Spleen (tissue), 11 donors: ENCODE measurements around the gene WFIKKN2. TPM values are rescaled to one million over a fixed set of nuclear protein-coding genes. Genes with fewer than 3 reads are reported as not detected.

Experiments used
- DNase-seq: peaks from one replicate; pipeline ENCODE4 v3.0.0-alpha.2; 2020
- H3K27ac ChIP-seq, 8 donors: fragments of 200-600 bp; sonication (generic) in 7 of 8; 1 replicate in 4 of 8; 2 replicates in 4 of 8; pipeline versions ENCODE4 v1.5.0 to v1.8.0; 2016 to 2021; ENCODE audit warnings: inconsistent platforms in 4 of 8, mild to moderate bottlenecking in 4 of 8, moderate library complexity in 1 of 8
- H3K27me3 ChIP-seq, 7 donors: fragments of 200-600 bp; sonication (generic) in 6 of 7; replicated peaks in 1 of 7; 1 replicate in 4 of 7; 2 replicates in 3 of 7; pipeline versions ENCODE4 v1.5.0 to v1.8.0; 2016 to 2021; ENCODE audit warnings: inconsistent platforms in 3 of 7, mild to moderate bottlenecking in 1 of 7
- H3K36me3 ChIP-seq, 6 donors: fragments of 200-600 bp; sonication (generic) in 5 of 6; 1 replicate in 4 of 6; 2 replicates in 2 of 6; pipeline versions ENCODE4 v1.5.0 to v1.8.0; 2016 to 2021; ENCODE audit warnings: inconsistent platforms in 2 of 6
- H3K4me1 ChIP-seq, 6 donors: fragments of 200-600 bp; sonication (generic) in 5 of 6; 1 replicate in 3 of 6; 2 replicates in 3 of 6; pipeline versions ENCODE4 v1.5.0 to v1.8.0; 2016 to 2021; ENCODE audit warnings: inconsistent platforms in 3 of 6
- H3K4me3 ChIP-seq, 8 donors: fragments of 200-600 bp; sonication (generic) in 7 of 8; 1 replicate in 4 of 8; 2 replicates in 4 of 8; pipeline versions ENCODE4 v1.5.0 to v1.8.0; 2016 to 2021; ENCODE audit warnings: inconsistent platforms in 4 of 8, mild to moderate bottlenecking in 4 of 8, moderate library complexity in 2 of 8
- H3K9me3 ChIP-seq, 8 donors: fragments of 200-600 bp; sonication (generic) in 7 of 8; 1 replicate in 4 of 8; 2 replicates in 4 of 8; pipeline versions ENCODE4 v1.5.0 to v1.8.0; 2016 to 2021; ENCODE audit warnings: inconsistent platforms in 4 of 8
- CTCF ChIP-seq, 11 experiments: fragments of 200-600 bp in 7 of 11; fragments of 450-650 bp in 4 of 11; sonication (generic) in 4 of 11; IDR thresholded peaks in 8 of 11; conservative IDR thresholded peaks in 3 of 11; 1 replicate in 7 of 11; 2 replicates in 4 of 11; pipeline versions ENCODE4 v1.4.0 to v1.8.0; 2016 to 2021; ENCODE audit warnings: antibody characterized with exemption in 11 of 11, inconsistent platforms in 4 of 11, mild to moderate bottlenecking in 1 of 11
- POLR2A ChIP-seq, 3 donors: fragments of 450-650 bp; IDR thresholded peaks; one replicate each; pipeline ENCODE4 v1.5.1; 2017; ENCODE audit warnings: antibody characterized with exemption in 3 of 3, mild to moderate bottlenecking in 1 of 3
- POLR2AphosphoS5 ChIP-seq, 3 donors: sonication (generic); formaldehyde crosslinking; IDR thresholded peaks; one replicate each; pipeline ENCODE4 v1.5.1; 2017; ENCODE audit warnings: antibody characterized with exemption in 3 of 3
- WGBS, 5 donors: extraction: QIAGEN DNeasy Blood & Tissue Kit in 3 of 5; methylation state at CpG; one replicate each; pipeline versions ENCODE4 v1.1.5 to v1.1.7; 2013 to 2018; 5-methylcytosine and 5-hydroxymethylcytosine counted together
- intact Hi-C: fragments of 100-400 bp; cut with DNase I; formaldehyde crosslinking; loops from one replicate; pipeline ENCODE4 v1.15.0; 2023; ENCODE audit warnings: low total_unique reads
- polyA plus RNA-seq, 3 donors: library from polyadenylated mRNA; stranded (reverse); fragments of 200-250 nt; gene quantifications; one replicate each; pipeline ENCODE4 v1.2.1, GENCODE V29; 2013
- total RNA-seq, 7 donors: library from RNA; depleted of rRNA in 3 of 7; stranded (reverse); fragments of >200 nt in 3 of 7; fragmentation: NEBNext Ultra II Directional in 4 of 7; extraction: Animal tissue kit (Norgen Biotek cat#: 25700) in 4 of 7; gene quantifications; one replicate each; pipeline versions ENCODE4 v1.1.0 to v1.2.1, GENCODE V29; 2016 to 2021
- donor health status: healthy with polysubstance abuse.
- donor health status: DM: no; HTN: no; CAD: no; lungs with moderate emphysema.
- donor health status: DM: no; HTN: no; CAD: no.
- donor health status: Bipolar disorder and iron deficiency.
- donor health status: healthy.
- donor health status: DM: no; HTN: no; CAD: no.
- donor health status: DM: yes; HTN: yes; CAD: no.

WFIKKN2 gene
- total and polyA plus RNA-seq, 10 donors, result 0.02 to 0.51 (median 0.10) TPM; not detected in 4

GRCh38 chr17:50837286-50837979, 2.0 kb downstream of the WFIKKN2 start:
- no peak overlapping the region for H3K27ac ChIP-seq
- H3K9me3 ChIP-seq, result no peaks in the 10 kb centered on the region
- H3K36me3 ChIP-seq, result no peaks in the 10 kb centered on the region
- intact Hi-C loops, result no loop called here
- H3K4me1 ChIP-seq, result peaks cover 0 to 6% (median 3%) of the 10 kb centered on the region in 6 donors
- 71 to 81% (median 76%) methylated on average over 5 to 7 of the region's 7 CpGs for WGBS, 5 donors
- TF ChIP-seq POLR2A (IDR thresholded peaks at IDR 0.05) (no peak), CTCF (IDR thresholded peaks at IDR 0.05 in 8 of 11, conservative IDR thresholded peaks at IDR 0.05 in 3 of 11) (no peak), POLR2AphosphoS5 (IDR thresholded peaks at IDR 0.05) (no peak)
- H3K27me3 ChIP-seq, result peaks cover 0 to 26% (median 0%) of the 10 kb centered on the region in 7 donors
- no peak overlapping the region for H3K4me3 ChIP-seq
- no peak for DNase-seq

- no peak for DNase-seq
- 74 to 86% (median 84%) methylated on average over 19 to 21 of the region's 21 CpGs for WGBS, 5 donors
- no peak overlapping the region for H3K27ac ChIP-seq
- TF ChIP-seq CTCF (IDR thresholded peaks at IDR 0.05 in 8 of 11, conservative IDR thresholded peaks at IDR 0.05 in 3 of 11), result no peak
- TF ChIP-seq POLR2AphosphoS5 (IDR thresholded peaks at IDR 0.05), result no peak
- TF ChIP-seq POLR2A (IDR thresholded peaks at IDR 0.05), result no peak
- H3K4me3 ChIP-seq, result no peak overlapping the region
- H3K36me3 ChIP-seq, result no peaks in the 10 kb centered on the region
- intact Hi-C loops, result no loop called here
- H3K4me1 ChIP-seq, result peaks cover 0 to 6% (median 3%) of the 10 kb centered on the region in 6 donors
- no peaks in the 10 kb centered on the region for H3K9me3 ChIP-seq
- peaks cover 0 to 26% (median 0%) of the 10 kb centered on the region in 7 donors for H3K27me3 ChIP-seq
These were observed 2.9 kb downstream of the WFIKKN2 start for GRCh38 chr17:50837980-50838954.

GRCh38 chr17:50839591-50840310, 4.4 kb downstream of the WFIKKN2 start:
- Histone ChIP-seq H3K27ac (no peak overlapping the region), H3K4me1 (peaks cover 0 to 6% (median 3%) of the 10 kb centered on the region in 6 donors), H3K36me3 (no peaks in the 10 kb centered on the region), H3K9me3 (no peaks in the 10 kb centered on the region), H3K4me3 (no peak overlapping the region), H3K27me3 (peaks cover 0 to 14% (median 0%) of the 10 kb centered on the region in 7 donors)
- intact Hi-C loops, result loop anchor here (2.0 to 10.0 kb wide), 2 partner anchors 57 to 295 kb away; partner anchors contain the start of gene SPATA20
- WGBS, 5 donors, result 88 to 98% (median 93%) methylated on average over 9 to 29 of the region's 29 CpGs
- DNase-seq, result no peak
- TF ChIP-seq POLR2A (IDR thresholded peaks at IDR 0.05) (no peak), POLR2AphosphoS5 (IDR thresholded peaks at IDR 0.05) (no peak), CTCF (IDR thresholded peaks at IDR 0.05 in 8 of 11, conservative IDR thresholded peaks at IDR 0.05 in 3 of 11) (no peak)
